K562 (cell line): ENCODE measurements around the gene ERMN. TPM values are rescaled to one million over a fixed set of nuclear protein-coding genes. Genes with fewer than 3 reads are reported as not detected.
A peak's percentile ranks its signal among the peaks of the same experiment; 100 is the strongest.

Source experiments
- C11orf30 ChIP-seq: fragments of 450-650 bp; IDR thresholded peaks from 2 replicates; pipeline ENCODE4 v1.6.1; 2016; ENCODE audit warnings: low read depth, mild to moderate bottlenecking
- CEBPG ChIP-seq, 3 experiments: fragments of 200-800 bp in 1 of 3; sonication (Bioruptor generic) in 1 of 3; sonication (generic) in 1 of 3; formaldehyde crosslinking in 1 of 3; IDR thresholded peaks in 2 of 3; conservative IDR thresholded peaks in 1 of 3; 2 replicates each; pipeline versions ENCODE4 v1.6.1 to v1.8.0; 2016 to 2022; ENCODE audit warnings: missing compliant biosample characterization in 2 of 3, missing genetic modification characterization in 2 of 3, mild to moderate bottlenecking in 1 of 3, missing genetic modification reagents in 1 of 3
- DEAF1 ChIP-seq: fragments of 450-650 bp; formaldehyde crosslinking; IDR thresholded peaks from 2 replicates; pipeline ENCODE4 v1.4.0; 2020; ENCODE audit warnings: mild to moderate bottlenecking, moderate library complexity
- DIDO1 ChIP-seq: fragments of 450-650 bp; IDR thresholded peaks from 2 replicates; pipeline ENCODE4 v1.6.1; 2016; ENCODE audit warnings: low read depth, missing biosample characterization, missing genetic modification characterization
- HLTF ChIP-seq: fragments of 450-650 bp; IDR thresholded peaks from 2 replicates; pipeline ENCODE4 v1.6.1; 2016
- HMGN3 ChIP-seq: IDR thresholded peaks from 2 replicates; pipeline ENCODE4 v1.6.1; 2011; ENCODE audit warnings: borderline replicate concordance, low read depth, mild to moderate bottlenecking, mixed read lengths, low read length; ENCODE audit not compliant: insufficient read length; ENCODE audit errors: extremely low read depth
- HMGXB4 ChIP-seq: sonication (generic); formaldehyde crosslinking; IDR thresholded peaks from 2 replicates; pipeline ENCODE4 v1.8.1; 2023; ENCODE audit warnings: mild to moderate bottlenecking, missing genetic modification reagents
- JUND ChIP-seq, 2 experiments: IDR thresholded peaks; 2 replicates in 1 of 2; 3 replicates in 1 of 2; pipeline ENCODE4 v1.6.1; 2011; ENCODE audit warnings: borderline replicate concordance in 2 of 2, low read depth in 2 of 2, low read length in 2 of 2, improper control_type of control experiment in 1 of 2, missing biosample characterization in 1 of 2, missing genetic modification characterization in 1 of 2, missing genetic modification reagents in 1 of 2
- MEF2A ChIP-seq: IDR thresholded peaks from 2 replicates; pipeline ENCODE4 v1.6.1; 2011; ENCODE audit warnings: low read depth, mild to moderate bottlenecking, low read length, moderate library complexity; ENCODE audit not compliant: control insufficient read depth
- MTA2 ChIP-seq: fragments of 450-650 bp; IDR thresholded peaks from 2 replicates; pipeline ENCODE4 v1.6.1; 2016; ENCODE audit warnings: low read depth
- MTA3 ChIP-seq: fragments of 450-650 bp; formaldehyde crosslinking; IDR thresholded peaks from 2 replicates; pipeline ENCODE4 v1.6.1; 2017; ENCODE audit warnings: mild to moderate bottlenecking, borderline replicate concordance
- NR4A1 ChIP-seq, 2 experiments: fragments of 250-450 bp in 1 of 2; fragments of 450-650 bp in 1 of 2; sonication (Bioruptor Pico) in 1 of 2; IDR thresholded peaks; 2 replicates each; pipeline versions ENCODE4 v1.4.0 to v1.6.1; 2016 to 2020; ENCODE audit warnings: mild to moderate bottlenecking in 2 of 2, missing compliant biosample characterization in 1 of 2, missing genetic modification characterization in 1 of 2, moderate library complexity in 1 of 2
- PRDM10 ChIP-seq: fragments of 450-650 bp; IDR thresholded peaks from 2 replicates; pipeline ENCODE4 v1.6.1; 2018; ENCODE audit not compliant: partially characterized antibody
- SMAD4 ChIP-seq: fragments of 250-450 bp; sonication (Bioruptor Pico); conservative IDR thresholded peaks from 2 replicates; pipeline ENCODE4 v1.8.0; 2021; ENCODE audit warnings: inconsistent platforms, mild to moderate bottlenecking, moderate library complexity
- TARDBP ChIP-seq: fragments of 450-650 bp; IDR thresholded peaks from 2 replicates; pipeline ENCODE4 v1.6.1; 2016
- TOE1 ChIP-seq, 2 experiments: fragments of 450-650 bp in 1 of 2; sonication (generic) in 1 of 2; formaldehyde crosslinking in 1 of 2; IDR thresholded peaks; 2 replicates each; pipeline versions ENCODE4 v1.7.1 to v1.8.0; 2016 to 2022; ENCODE audit warnings: borderline replicate concordance in 2 of 2, mild to moderate bottlenecking in 2 of 2, antibody characterized with exemption in 1 of 2, inconsistent platforms in 1 of 2, low read depth in 1 of 2, missing genetic modification reagents in 1 of 2, moderate library complexity in 1 of 2
- ZBTB17 ChIP-seq: fragments of 450-650 bp; formaldehyde crosslinking; IDR thresholded peaks from 2 replicates; pipeline ENCODE4 v1.4.0; 2020; ENCODE audit warnings: mild to moderate bottlenecking
- ZNF41 ChIP-seq: fragments of 250-450 bp; sonication (Bioruptor Pico); conservative IDR thresholded peaks from 2 replicates; pipeline ENCODE4 v1.4.0; 2020; ENCODE audit warnings: mild to moderate bottlenecking
- ZSCAN32 ChIP-seq: fragments of 450-650 bp; formaldehyde crosslinking; IDR thresholded peaks from 2 replicates; pipeline ENCODE4 v1.4.0; 2020; ENCODE audit warnings: mild to moderate bottlenecking, moderate library complexity
- polyA plus RNA-seq, 8 experiments: library from polyadenylated mRNA; depleted of rRNA in 4 of 8; stranded (reverse) in 5 of 8; unstranded in 3 of 8; fragments of >200 nt; fragmentation: Nextera tagmentation in 2 of 8; fragmentation: Illumina TruSeq in 1 of 8; extraction: Ambion mirVana in 2 of 8; extraction: Trizol in 1 of 8; gene quantifications; 2 replicates each; pipeline versions ENCODE4 v1.2.1 to v1.2.3, GENCODE V29; 2011 to 2014; ENCODE audit warnings: inconsistent platforms in 1 of 8, missing spikeins in 1 of 8
- total RNA-seq, 7 experiments: library from RNA; depleted of rRNA in 6 of 7; stranded (reverse); fragments of >200 nt in 6 of 7; fragmentation: Illumina TruSeq in 2 of 7; extraction: Trizol in 2 of 7; gene quantifications; 2 replicates each; pipeline versions ENCODE4 v1.2.1 to v1.2.3, GENCODE V29; 2011 to 2021; ENCODE audit warnings: low replicate concordance in 1 of 7

The ERMN gene
- total and polyA plus RNA-seq, 9 of the 15 experiments (the other 6 are each of a cell fraction or from before 2014, with no cell fraction given): 0.03 to 0.11 (median 0.05) TPM; not detected in 3

GRCh38 chr2:157324331-157324843, 1.2 kb downstream of the ERMN start (continued):
- TF ChIP-seq DIDO1: peak; percentile 38; the same call in 1 of the 2 replicates
- peak; percentile 98 for TF ChIP-seq SMAD4 (CRISPR knock-in tag)
- peak; percentile 67 for TF ChIP-seq C11orf30
- peak; percentile 93 for TF ChIP-seq JUND (IDR thresholded peaks at IDR 0.05; ENCODE audit: borderline replicate concordance, low read depth, low read length)
- TF ChIP-seq JUND (tag; IDR thresholded peaks at IDR 0.05; ENCODE audit: borderline replicate concordance, low read depth, low read length): peak; percentile 93; the same call in 2 of the 3 replicates
- peak; percentile 48 for TF ChIP-seq PRDM10
- TF ChIP-seq MTA2: peak; percentile 100
- TF ChIP-seq TOE1 (IDR thresholded peaks at IDR 0.05; ENCODE audit: borderline replicate concordance): peak; percentile 83
- no peak for TF ChIP-seq TOE1 (CRISPR knock-in tag; IDR thresholded peaks at IDR 0.05; ENCODE audit: borderline replicate concordance, low read depth)
- no peak for TF ChIP-seq HMGXB4 (CRISPR knock-in tag)
- TF ChIP-seq NR4A1 (CRISPR knock-in tag; IDR thresholded peaks at IDR 0.05): no peak
- TF ChIP-seq NR4A1 (tag; IDR thresholded peaks at IDR 0.05): peak; percentile 94
- TF ChIP-seq ZBTB17 (CRISPR knock-in tag): peak; percentile 88
- TF ChIP-seq HMGN3: peak; percentile 99
- peak; percentile 97 for TF ChIP-seq MTA3
- TF ChIP-seq ZSCAN32 (CRISPR knock-in tag): peak; percentile 72; the same call in 1 of the 2 replicates
- TF ChIP-seq TARDBP: peak; percentile 98
- peak; percentile 65 for TF ChIP-seq DEAF1
- peak; percentile 21; the same call in 1 of the 2 replicates for TF ChIP-seq MEF2A
- peak; percentile 96 for TF ChIP-seq CEBPG (CRISPR knock-in tag; IDR thresholded peaks at IDR 0.05)
- TF ChIP-seq CEBPG (tag; conservative IDR thresholded peaks at IDR 0.05 in 1 of 2, IDR thresholded peaks at IDR 0.05 in 1 of 2): peak; percentile 95 to 97
- TF ChIP-seq HLTF: peak; percentile 48; the same call in 1 of the 2 replicates
- peak; percentile 22; the same call in 1 of the 2 replicates for TF ChIP-seq ZNF41
